ENCODE data around the gene BOD1. TPM values are rescaled to one million over a fixed set of nuclear protein-coding genes. Genes with fewer than 3 reads are reported as not detected.

The BOD1 gene
- total and polyA plus RNA-seq, 10 of the 15 experiments (the other 5 are each of a cell fraction or from before 2014, with no cell fraction given), result 14.1 to 35.8 (median 29.6) TPM

DNA sequence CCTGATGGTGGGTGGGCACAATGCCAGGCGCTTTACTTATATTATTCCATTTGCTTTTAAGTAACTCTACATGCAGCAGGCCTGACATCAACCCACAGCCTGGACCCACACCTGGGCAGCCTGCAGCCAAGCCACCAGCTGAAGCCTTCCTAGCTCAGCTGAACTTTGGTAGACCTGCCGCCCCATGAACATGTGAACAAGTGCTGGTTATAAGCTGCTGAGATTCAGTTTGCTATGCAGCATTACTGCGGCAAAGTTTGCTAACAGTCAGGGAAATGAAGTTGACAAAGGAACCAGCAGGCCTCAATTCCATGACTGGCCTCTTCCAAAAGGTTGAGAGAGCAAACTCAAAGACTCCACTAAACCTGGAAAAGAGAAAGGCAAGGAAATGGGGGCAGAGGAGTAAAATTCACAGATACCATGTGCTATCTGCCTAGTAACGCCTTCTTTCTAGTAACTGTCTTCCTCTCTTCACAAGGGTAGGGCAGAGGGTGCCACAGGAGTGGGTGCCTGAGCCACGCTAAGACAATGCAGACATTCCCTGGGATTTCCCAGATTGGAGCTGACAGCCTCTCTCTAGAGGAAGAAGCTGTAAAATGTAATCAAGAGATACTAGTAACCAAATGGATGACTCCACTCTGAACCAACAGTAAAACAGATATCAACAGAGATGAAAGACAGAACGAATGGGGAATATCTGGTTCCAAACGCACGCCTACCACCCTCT lies 2.9 kb downstream of the BOD1 start:
- Histone ChIP-seq H3K9me3 (replicated peaks; ENCODE audit: control insufficient read depth, insufficient read depth, low read length) (no peaks in the 10 kb centered on the region), H2AFZ (ENCODE audit: control insufficient read depth, low read depth, low read length) (no peak overlapping the region), H4K20me1 (ENCODE audit: control insufficient read depth, insufficient read depth) (0 out of 2 replicates have a peak, but pooled peaks cover 2% of the 10 kb centered on the region), H3K27ac (ENCODE audit: control insufficient read depth, insufficient read depth) (no peak overlapping the region), H3K9ac (ENCODE audit: control insufficient read depth, insufficient read depth, low read length) (no peak overlapping the region), H3K4me3 (peak overlapping the region; percentile 66; the same call in 1 of the 2 replicates), H3K79me2 (ENCODE audit: control insufficient read depth, insufficient read depth, low read length) (peaks cover 40% of the 10 kb centered on the region), H3K27me3 (replicated peaks in 1 of 2; ENCODE audit: control insufficient read depth in 2 of 2, insufficient read depth in 2 of 2, low read length in 1 of 2) (no peaks in the 10 kb centered on the region), H3K36me3 (ENCODE audit: control insufficient read depth in 2 of 2, insufficient read depth in 2 of 2, low read length in 1 of 2) (peaks cover 7 to 20% of the 10 kb centered on the region in 2 experiments), H3K4me2 (ENCODE audit: control insufficient read depth, insufficient read depth) (peak overlapping the region; percentile 90; the same call in 1 of the 2 replicates), H3K4me1 (ENCODE audit: control insufficient read depth, insufficient read depth, low read length) (peaks cover 14% of the 10 kb centered on the region)
- TF ChIP-seq ZBTB33 (IDR thresholded peaks at IDR 0.05), result no peak
- TF ChIP-seq TBL1XR1 (IDR thresholded peaks at IDR 0.05; ENCODE audit: low read depth, low read length), result no peak
- no peak for TF ChIP-seq RB1 (IDR thresholded peaks at IDR 0.05; ENCODE audit: borderline replicate concordance)
- TF ChIP-seq E2F4 (IDR thresholded peaks at IDR 0.05; ENCODE audit: low read depth, low read length), result no peak
- no peak for TF ChIP-seq SMAD5 (IDR thresholded peaks at IDR 0.05; ENCODE audit: low read depth)
- TF ChIP-seq IRF5 (IDR thresholded peaks at IDR 0.05; ENCODE audit: borderline replicate concordance), result no peak
- no peak for TF ChIP-seq CHD1 (IDR thresholded peaks at IDR 0.05; ENCODE audit: low read depth, low read length)
- TF ChIP-seq FOXM1 (IDR thresholded peaks at IDR 0.05; ENCODE audit: low read depth, low read length), result no peak
- no peak for TF ChIP-seq RBBP5 (conservative IDR thresholded peaks at IDR 0.05)
- TF ChIP-seq RELA (IDR thresholded peaks at IDR 0.05; ENCODE audit: borderline replicate concordance, partially characterized antibody), result no peak
- no peak for TF ChIP-seq SMC3 (IDR thresholded peaks at IDR 0.05; ENCODE audit: borderline replicate concordance, low read length)
- no peak for TF ChIP-seq CBX3 (IDR thresholded peaks at IDR 0.05; ENCODE audit: borderline replicate concordance, low read depth)
- SMC1A ChIA-PET (ENCODE audit: uncharacterized antibody, unreplicated experiment), result interaction anchor here (0.9 kb wide), 1 partner anchor 359 kb away, joined by 4 read pairs; no protein-coding TSS in a partner anchor
- FAIRE-seq (no peak), ATAC-seq (no peak), DNase-seq (ENCODE audit: low read depth, low spot score) (no peak)
- in situ Hi-C loops (cut with MboI), result no loop called here
- WGBS (ENCODE audit: insufficient coverage, insufficient replicate concordance, low lambda C conversion rate, missing lambda C conversion rate), result 96% methylated on average over 8 of the region's 8 CpGs
- POLR2A ChIA-PET, result no interaction called here
- no TSS peak for BruUV-seq (replicated peaks)
- CTCF ChIA-PET, result interaction anchor here (1.0 to 1.8 kb wide), 2 partner anchors 22 to 360 kb away, joined by 4 read pairs; no protein-coding TSS in a partner anchor
- RAD21 ChIA-PET (ENCODE audit: unreplicated experiment), result no interaction called here
- intact Hi-C loops (cut with micrococcal nuclease; ENCODE audit: unreplicated experiment), result loop anchor here (1.0 kb wide), 1 partner anchor 32 kb away; no protein-coding TSS in a partner anchor

Measured in GM12878 (cell line).